Hematopoietic multipotent progenitor cell treated with erythropoietin and hydrocortisone succinate and interleukin-3 and kit ligand, for 6 days (in vitro differentiated cells): ENCODE measurements around the gene AQP2.

ENCODE experiments used
- DNase-seq: peaks from one replicate; pipeline ENCODE4 v3.0.0-alpha.2; 2015

Gene AQP2

DNA sequence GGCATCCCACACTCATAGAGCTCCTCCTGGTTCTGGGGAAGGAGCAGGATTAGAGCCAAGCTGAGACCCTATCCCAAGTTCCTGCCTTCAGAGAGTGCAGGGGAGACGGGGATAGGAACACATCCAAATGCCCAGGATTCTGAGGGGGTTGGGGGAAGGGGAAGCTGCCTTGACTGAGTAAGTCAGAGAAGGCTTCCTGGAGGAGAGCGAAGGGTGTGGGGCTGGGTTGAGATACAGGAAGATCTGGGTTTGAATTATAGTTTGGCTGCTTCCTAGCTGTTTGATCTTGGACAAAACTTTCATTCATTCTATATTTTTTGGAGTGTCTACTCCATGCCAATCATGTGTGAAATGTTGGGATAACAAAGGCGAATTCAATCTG lies 8.0 kb upstream of the AQP2 start:
- no peak for DNase-seq

GRCh38 chr12:49942921-49943624 lies 7.5 kb upstream of the AQP2 start:
- no peak for DNase-seq

DNA sequence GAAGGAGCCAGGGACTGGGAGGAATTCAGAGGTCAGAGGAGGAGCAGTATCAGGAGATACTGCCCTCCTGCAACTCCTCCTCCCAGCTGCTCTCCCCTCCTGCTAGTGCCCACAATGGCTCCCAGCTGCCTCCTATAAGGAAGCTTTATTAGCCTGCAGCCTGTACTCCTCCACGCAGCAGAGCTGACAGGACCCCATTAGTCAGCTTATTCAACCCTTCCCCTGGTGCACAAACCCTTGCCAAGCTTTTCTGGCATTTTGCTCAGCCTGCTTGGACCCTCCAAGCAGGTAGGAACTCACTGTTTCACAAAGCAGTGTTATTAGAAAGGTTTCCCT lies 6.9 kb upstream of the AQP2 start:
- DNase-seq: no peak

DNA sequence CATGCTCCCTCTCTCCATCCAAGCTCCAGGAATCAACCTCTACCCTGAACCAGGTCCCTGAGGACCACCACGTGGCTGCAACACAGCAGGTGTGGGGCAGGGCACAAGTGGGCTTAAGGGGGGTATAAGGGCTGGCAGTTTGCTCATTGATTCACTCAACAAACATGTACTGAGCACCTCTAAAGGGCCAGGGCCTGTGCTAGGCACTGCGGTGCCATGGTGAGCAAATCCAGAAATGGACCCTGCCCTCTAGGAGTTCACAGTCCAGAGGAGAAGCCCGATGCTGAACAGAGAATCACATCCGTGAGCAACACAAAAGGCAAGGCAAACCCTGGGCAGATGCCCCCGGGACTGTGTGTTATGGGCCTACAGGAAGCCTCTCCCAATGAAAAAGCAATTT lies 6.5 kb upstream of the AQP2 start:
- no peak for DNase-seq

- DNase-seq: no peak
Observed at GRCh38 chr12:49944718-49945117, 5.8 kb upstream of the AQP2 start.

DNA sequence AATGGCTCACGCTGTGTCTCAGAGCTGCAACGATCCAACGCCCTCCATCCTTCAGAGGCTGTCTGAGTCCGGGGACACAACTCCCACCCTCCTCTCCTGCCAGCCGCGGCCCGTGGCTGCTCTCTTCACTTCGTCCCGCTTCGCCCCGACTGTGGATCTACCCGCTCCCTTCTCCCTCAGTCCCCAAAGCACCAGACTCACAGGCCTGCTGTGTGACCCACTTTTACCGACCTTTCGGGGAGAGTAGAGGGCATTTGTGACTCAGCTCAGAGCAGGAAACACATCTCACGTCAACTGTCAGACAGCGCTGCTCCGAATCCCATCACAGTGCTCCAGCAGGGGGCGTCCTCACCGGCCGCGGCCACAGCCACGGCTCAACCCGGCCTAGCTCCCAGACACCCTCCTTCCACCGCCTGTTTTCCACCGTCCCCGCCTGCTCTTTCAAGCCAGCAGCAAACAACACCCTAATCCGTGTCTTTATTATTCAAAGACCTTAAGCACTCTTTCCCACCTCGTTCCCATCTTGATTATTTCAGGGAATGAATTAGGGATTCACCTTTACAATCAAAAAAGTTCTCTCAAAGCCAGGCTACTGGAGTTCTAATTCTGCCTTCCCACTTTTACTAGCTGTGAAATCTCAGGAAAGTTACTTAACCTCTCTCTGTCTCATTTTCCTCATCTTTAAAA lies 5.0 kb upstream of the AQP2 start:
- DNase-seq: peak; percentile 88

GRCh38 chr12:49946086-49946485 lies 4.5 kb upstream of the AQP2 start:
- no peak for DNase-seq

DNA sequence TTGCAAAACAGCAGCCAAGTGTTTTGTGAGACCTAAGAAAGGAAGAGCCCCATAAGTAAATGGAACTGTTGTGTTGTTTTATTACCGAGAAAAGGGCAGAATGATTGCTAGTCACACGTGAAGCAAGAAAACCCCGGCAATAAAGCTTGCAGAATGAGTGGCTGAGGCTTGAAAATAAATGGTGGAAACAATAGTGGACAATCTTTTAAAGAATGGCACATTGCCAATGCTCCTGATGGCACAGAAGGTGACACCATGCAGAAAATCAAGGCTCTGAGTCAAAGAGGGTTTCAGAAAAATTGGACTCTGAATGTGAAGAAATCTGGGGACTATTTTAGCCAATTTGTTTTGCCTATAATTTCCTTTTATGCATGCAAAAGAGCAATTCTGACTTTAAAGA lies 4.0 kb upstream of the AQP2 start:
- no peak for DNase-seq

- no peak for DNase-seq
Observed at GRCh38 chr12:49947593-49948226, 2.8 kb upstream of the AQP2 start.

GRCh38 chr12:49948866-49949845 lies 1.4 kb upstream of the AQP2 start:
- DNase-seq: no peak

GRCh38 chr12:49949866-49950265 lies 671 bp upstream of the AQP2 start:
- DNase-seq: no peak

- no peak for DNase-seq
Observed at GRCh38 chr12:49951411-49952240, 1.1 kb downstream of the AQP2 start.

GRCh38 chr12:49952391-49953055 lies 2.0 kb downstream of the AQP2 start:
- DNase-seq: no peak

DNA sequence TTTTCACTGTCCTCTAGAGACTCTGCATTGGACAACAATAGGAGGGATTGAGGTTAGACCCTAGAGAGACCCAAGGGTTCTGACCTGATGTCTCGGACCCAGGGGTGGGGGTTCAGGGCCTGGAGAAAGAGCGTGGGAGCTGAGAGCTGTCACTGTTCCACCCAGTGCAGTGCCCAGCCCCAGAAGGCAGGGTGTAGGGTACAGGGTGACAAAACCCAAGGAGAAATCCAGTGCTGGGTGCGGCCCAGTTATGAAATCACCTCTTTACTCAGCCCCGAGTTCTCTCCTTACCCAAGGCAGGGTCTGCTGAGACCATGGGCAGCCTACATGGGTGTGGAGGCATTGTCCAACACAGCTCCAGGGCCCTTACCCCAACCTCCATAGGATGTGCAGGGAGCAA lies 2.6 kb downstream of the AQP2 start:
- DNase-seq: no peak

GRCh38 chr12:49953961-49954846 lies 3.7 kb downstream of the AQP2 start:
- DNase-seq: no peak

- peak; percentile 32 for DNase-seq
Observed at GRCh38 chr12:49954863-49955830, 4.6 kb downstream of the AQP2 start.

GRCh38 chr12:49955899-49956662 lies 5.5 kb downstream of the AQP2 start:
- no peak for DNase-seq
